Measurements from ENCODE around the gene PTX3.

PTX3 gene

GRCh38 chr3:157442729-157443128 is 6.1 kb downstream of the PTX3 start:
- no peak for DNase-seq (ENCODE audit: low spot score)

DNA sequence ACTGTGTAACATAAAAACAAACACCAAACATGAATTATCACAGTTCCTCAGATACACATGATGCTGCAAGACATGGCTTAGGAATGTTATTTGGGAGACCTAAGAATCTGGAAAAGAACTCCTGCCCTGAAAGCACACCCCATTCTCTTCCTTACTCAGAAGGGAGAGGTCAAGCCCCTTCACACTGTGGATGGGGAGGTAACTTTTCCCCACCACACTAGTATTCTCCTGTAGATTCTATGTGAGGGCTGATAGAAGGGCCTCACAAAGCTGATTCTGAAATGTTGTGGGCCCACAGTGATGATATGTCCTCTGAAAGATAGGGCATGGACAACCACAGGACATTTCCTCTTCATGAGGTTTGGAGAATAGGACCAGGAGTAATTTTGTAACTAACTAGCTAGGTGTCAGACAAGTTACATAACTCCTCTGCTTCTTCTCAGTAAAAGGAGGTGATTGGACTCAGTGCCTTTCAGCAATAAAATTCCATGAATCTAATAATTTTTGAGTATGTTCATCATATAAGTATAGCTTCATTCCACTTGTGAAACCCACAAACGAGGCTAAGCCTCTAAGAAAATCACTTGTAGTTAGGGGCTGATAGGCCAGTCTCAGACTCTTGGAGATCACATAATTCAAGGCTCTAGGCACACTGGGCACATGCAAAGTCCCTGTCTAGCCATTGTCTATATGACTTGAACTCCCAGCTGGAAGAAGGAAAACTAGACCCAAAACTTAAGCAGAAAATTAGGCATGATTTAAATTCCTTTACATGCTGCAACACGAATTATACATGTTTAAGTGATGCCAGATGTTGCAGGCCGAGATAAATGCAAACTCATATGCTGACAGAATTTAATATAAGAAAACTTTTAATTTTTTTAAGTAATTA is 7.5 kb downstream of the PTX3 start:
- TF ChIP-seq, protein P1, sequence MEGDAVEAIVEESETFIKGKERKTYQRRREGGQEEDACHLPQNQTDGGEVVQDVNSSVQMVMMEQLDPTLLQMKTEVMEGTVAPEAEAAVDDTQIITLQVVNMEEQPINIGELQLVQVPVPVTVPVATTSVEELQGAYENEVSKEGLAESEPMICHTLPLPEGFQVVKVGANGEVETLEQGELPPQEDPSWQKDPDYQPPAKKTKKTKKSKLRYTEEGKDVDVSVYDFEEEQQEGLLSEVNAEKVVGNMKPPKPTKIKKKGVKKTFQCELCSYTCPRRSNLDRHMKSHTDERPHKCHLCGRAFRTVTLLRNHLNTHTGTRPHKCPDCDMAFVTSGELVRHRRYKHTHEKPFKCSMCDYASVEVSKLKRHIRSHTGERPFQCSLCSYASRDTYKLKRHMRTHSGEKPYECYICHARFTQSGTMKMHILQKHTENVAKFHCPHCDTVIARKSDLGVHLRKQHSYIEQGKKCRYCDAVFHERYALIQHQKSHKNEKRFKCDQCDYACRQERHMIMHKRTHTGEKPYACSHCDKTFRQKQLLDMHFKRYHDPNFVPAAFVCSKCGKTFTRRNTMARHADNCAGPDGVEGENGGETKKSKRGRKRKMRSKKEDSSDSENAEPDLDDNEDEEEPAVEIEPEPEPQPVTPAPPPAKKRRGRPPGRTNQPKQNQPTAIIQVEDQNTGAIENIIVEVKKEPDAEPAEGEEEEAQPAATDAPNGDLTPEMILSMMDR (IDR thresholded peaks at IDR 0.05; ENCODE audit: extremely low read depth, missing control alignments) = no peak
- DNase-seq (ENCODE audit: low spot score) = no peak

More at GRCh38 chr3:157442729-157443128, 6.1 kb downstream of the PTX3 start:
- TF ChIP-seq, protein P1 (IDR thresholded peaks at IDR 0.05; ENCODE audit: extremely low read depth, missing control alignments) = no peak

DNA sequence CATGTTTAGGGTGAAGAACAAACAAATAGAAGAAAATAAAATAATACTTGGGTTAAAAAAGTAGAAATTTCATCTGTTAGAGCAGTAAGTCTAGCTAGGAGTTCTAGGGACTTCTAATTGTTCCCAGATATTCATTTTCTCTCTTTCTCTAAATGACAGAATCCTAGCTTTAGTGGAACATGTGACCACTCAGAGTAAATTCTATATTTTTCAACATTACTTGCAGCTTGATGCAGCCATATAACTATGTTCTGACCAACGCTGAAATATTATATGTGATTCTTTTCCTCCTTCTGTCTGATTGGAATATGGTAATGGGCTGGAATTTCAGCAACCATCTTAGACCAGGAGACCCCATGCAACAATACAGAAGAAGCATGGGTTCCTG is 8.1 kb downstream of the PTX3 start:
- TF ChIP-seq, protein P1 (IDR thresholded peaks at IDR 0.05; ENCODE audit: extremely low read depth, missing control alignments) = no peak
- DNase-seq (ENCODE audit: low spot score) = no peak

- no peak for DNase-seq (ENCODE audit: low spot score)
These were observed 9.2 kb downstream of the PTX3 start for GRCh38 chr3:157445857-157446256.

GRCh38 chr3:157447026-157447694 is 10.5 kb downstream of the PTX3 start:
- TF ChIP-seq, protein P1 (IDR thresholded peaks at IDR 0.05; ENCODE audit: extremely low read depth, missing control alignments) = no peak
- DNase-seq (ENCODE audit: low spot score) = no peak

More at GRCh38 chr3:157445857-157446256, 9.2 kb downstream of the PTX3 start:
- TF ChIP-seq, protein P1 (IDR thresholded peaks at IDR 0.05; ENCODE audit: extremely low read depth, missing control alignments) = no peak

GRCh38 chr3:157452097-157452496 is 15.4 kb downstream of the PTX3 start:
- TF ChIP-seq, protein P1 (IDR thresholded peaks at IDR 0.05; ENCODE audit: extremely low read depth, missing control alignments) = no peak
- DNase-seq (ENCODE audit: low spot score) = no peak

- TF ChIP-seq, protein P1 (IDR thresholded peaks at IDR 0.05; ENCODE audit: extremely low read depth, missing control alignments) = no peak
- no peak for DNase-seq (ENCODE audit: low spot score)
These were observed 17.2 kb downstream of the PTX3 start for GRCh38 chr3:157453824-157454223.
